GM10266 (cell line): ENCODE measurements around the gene CTDSP1.

Source experiments
- DNase-seq: peaks from one replicate; pipeline ENCODE4 v3.0.0; 2012; ENCODE audit errors: extremely low spot score
- CTCF ChIP-seq: IDR thresholded peaks from 2 replicates; pipeline ENCODE4 v1.5.1; 2012; ENCODE audit warnings: mild to moderate bottlenecking, low read depth; ENCODE audit not compliant: control insufficient read depth, insufficient read depth; ENCODE audit errors: missing control alignments

CTDSP1 gene

GRCh38 chr2:218418321-218418716, 18.7 kb downstream of the CTDSP1 start:
- TF ChIP-seq CTCF: no peak
- no peak for DNase-seq

GRCh38 chr2:218418717-218419458, 19.2 kb downstream of the CTDSP1 start, which contains the start of gene VIL1:
Gene VIL1, plus strand, starts transcription at chr2:218419123. Its CDS starts 4,656 bp downstream, at chr2:218423779.
- no peak for DNase-seq
- no peak for TF ChIP-seq CTCF

- no peak for DNase-seq
- no peak for TF ChIP-seq CTCF
Measured at GRCh38 chr2:218419630-218420216, 20.1 kb downstream of the CTDSP1 start.

- TF ChIP-seq CTCF: no peak
- no peak for DNase-seq
Measured at GRCh38 chr2:218421027-218421426, 21.4 kb downstream of the CTDSP1 start.

GRCh38 chr2:218422403-218423086, 22.9 kb downstream of the CTDSP1 start:
- no peak for TF ChIP-seq CTCF
- DNase-seq: no peak

GRCh38 chr2:218423584-218423983, 23.9 kb downstream of the CTDSP1 start:
- DNase-seq: no peak
- no peak for TF ChIP-seq CTCF

- no peak for TF ChIP-seq CTCF
- no peak for DNase-seq
Measured at GRCh38 chr2:218425531-218425930, 25.9 kb downstream of the CTDSP1 start.
